Psoas muscle (tissue), 8 donors: ENCODE results near the gene RGS21. TPM values are rescaled to one million over a fixed set of nuclear protein-coding genes. Genes with fewer than 3 reads are reported as not detected.

Source experiments
- ATAC-seq, 4 donors: fragments of 200-7000 bp; cut with Tn5 transposase; one replicate each; pipeline ENCODE4 v1.9.1; 2020; ENCODE audit warnings: moderate library complexity in 3 of 4, mild to moderate bottlenecking in 2 of 4
- DNase-seq, 2 donors: peaks; one replicate each; pipeline ENCODE4 v3.0.0-alpha.2; 2020
- H3K27ac ChIP-seq: fragments of 200-600 bp; one replicate; pipeline ENCODE4 v1.8.0; 2022
- H3K27me3 ChIP-seq, 3 donors: fragments of 200-600 bp in 1 of 3; one replicate each; pipeline versions ENCODE4 v1.6.1 to v1.8.0; 2013 to 2022; ENCODE audit warnings: low read length in 2 of 3, mild to moderate bottlenecking in 2 of 3, moderate library complexity in 1 of 3; ENCODE audit not compliant: insufficient read depth in 3 of 3
- H3K36me3 ChIP-seq, 2 donors: fragments of 200-600 bp in 1 of 2; one replicate each; pipeline versions ENCODE4 v1.6.1 to v1.8.0; 2013 to 2022; ENCODE audit warnings: low read depth in 1 of 2, mild to moderate bottlenecking in 1 of 2, moderate library complexity in 1 of 2; ENCODE audit not compliant: insufficient read depth in 1 of 2
- H3K4me1 ChIP-seq: fragments of 200-600 bp; one replicate; pipeline ENCODE4 v1.8.0; 2022
- H3K4me3 ChIP-seq: fragments of 200-600 bp; one replicate; pipeline ENCODE4 v1.8.0; 2022; ENCODE audit warnings: mild to moderate bottlenecking
- H3K9me3 ChIP-seq: fragments of 200-600 bp; one replicate; pipeline ENCODE4 v1.8.0; 2022
- CTCF ChIP-seq: fragments of 200-600 bp; IDR thresholded peaks from one replicate; pipeline ENCODE4 v1.8.0; 2022; ENCODE audit warnings: antibody characterized with exemption
- WGBS, 3 donors: extraction: QIAGEN DNeasy Blood & Tissue Kit; methylation state at CpG; one replicate each; pipeline versions ENCODE4 v1.1.6 to v1.1.7; 2013; 5-methylcytosine and 5-hydroxymethylcytosine counted together
- intact Hi-C, 2 donors: fragments of 100-400 bp; cut with DNase I; formaldehyde crosslinking; loops; one replicate each; pipeline versions ENCODE4 v1.11.0 to v1.14.2; 2022
- polyA plus RNA-seq, 3 donors: library from polyadenylated mRNA; stranded (reverse); fragments of 200-250 nt; gene quantifications; one replicate each; pipeline ENCODE4 v1.2.3, GENCODE V29; 2013
- total RNA-seq, 4 donors: library from RNA; stranded (reverse); fragmentation: NEBNext Ultra II Directional in 2 of 4; extraction: Animal tissue kit (Norgen Biotek cat#: 25700) in 2 of 4; gene quantifications; one replicate each; pipeline versions ENCODE4 v1.2.1 to v1.2.4, GENCODE V29; 2021 to 2023
- donor health status: healthy with polysubstance abuse.
- donor health status: DM: no; HTN: no; CAD: no; lungs with moderate emphysema.
- donor health status: Bipolar disorder and iron deficiency.
- donor health status: healthy.
- donor health status: DM: yes; HTN: yes; CAD: no.
- donor health status: DM: no; HTN: no; CAD: no.
- donor health status: DM: no; HTN: no; CAD: no.
- donor health status: DM: yes; HTN: yes; CAD: no.

The RGS21 gene
- total and polyA plus RNA-seq, 7 donors: not detected

- no peaks in the 10 kb centered on the region for H3K4me1 ChIP-seq
- no peaks in the 10 kb centered on the region for H3K36me3 ChIP-seq
- H3K9me3 ChIP-seq: no peaks in the 10 kb centered on the region
- ATAC-seq: no peak
- no peak for DNase-seq
- no peak overlapping the region for H3K4me3 ChIP-seq
- no peaks in the 10 kb centered on the region for H3K27me3 ChIP-seq
- TF ChIP-seq CTCF: no peak
- no peak overlapping the region for H3K27ac ChIP-seq
- intact Hi-C loops: no loop called here
Observed at GRCh38 chr1:192378878-192379277, 62.1 kb downstream of the RGS21 start.

GRCh38 chr1:192379554-192379953 is 62.8 kb downstream of the RGS21 start:
- no peaks in the 10 kb centered on the region for H3K27me3 ChIP-seq
- intact Hi-C loops: no loop called here
- 81 to 89% (median 85%) methylated on average over 2 of the region's 2 CpGs for WGBS, 3 donors
- DNase-seq: no peak
- no peak for ATAC-seq
- peaks cover 4% of the 10 kb centered on the region for H3K9me3 ChIP-seq
- H3K36me3 ChIP-seq: no peaks in the 10 kb centered on the region
- H3K4me1 ChIP-seq: no peaks in the 10 kb centered on the region
- no peak overlapping the region for H3K4me3 ChIP-seq
- no peak overlapping the region for H3K27ac ChIP-seq
- no peak for TF ChIP-seq CTCF

- no peak for TF ChIP-seq CTCF
- intact Hi-C loops: no loop called here
- no peak overlapping the region for H3K4me3 ChIP-seq
- 83 to 90% (median 87%) methylated on average over 2 of the region's 2 CpGs for WGBS, 3 donors
- DNase-seq (no peak), ATAC-seq (no peak)
- H3K36me3 ChIP-seq: no peaks in the 10 kb centered on the region
- no peak overlapping the region for H3K27ac ChIP-seq
- no peaks in the 10 kb centered on the region for H3K27me3 ChIP-seq
- peaks cover 8% of the 10 kb centered on the region for H3K9me3 ChIP-seq
- no peaks in the 10 kb centered on the region for H3K4me1 ChIP-seq
Observed at GRCh38 chr1:192382758-192383157, 66.0 kb downstream of the RGS21 start.

DNA sequence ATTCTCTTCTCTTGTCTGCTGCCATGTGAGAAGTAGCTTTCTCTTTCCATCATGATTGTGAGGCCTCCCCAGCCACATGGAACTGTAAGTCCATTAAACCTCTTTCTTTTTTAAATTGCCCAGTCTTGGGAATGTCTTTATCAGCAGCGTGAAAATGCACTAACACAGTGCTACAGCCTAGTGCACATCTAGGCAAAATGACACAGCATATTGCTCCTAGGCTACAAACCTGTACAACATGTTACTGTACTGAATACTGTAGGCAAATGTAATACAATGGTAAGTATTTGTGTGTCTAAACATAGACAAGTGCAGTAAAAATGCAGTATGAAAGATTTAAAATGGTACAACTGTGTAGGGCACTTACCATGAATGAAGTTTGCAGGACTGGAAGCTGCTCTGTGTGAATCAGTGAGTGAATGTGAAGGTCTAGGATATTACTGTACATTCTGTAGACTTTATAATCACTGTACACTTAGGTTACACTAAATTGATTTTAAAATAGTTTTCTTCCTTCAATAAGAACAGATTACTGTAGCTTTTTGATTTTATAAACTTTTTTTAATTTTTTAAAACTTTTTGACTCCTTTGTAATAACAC is 69.4 kb downstream of the RGS21 start:
- Histone ChIP-seq H3K4me3 (no peak overlapping the region), H3K27ac (no peak overlapping the region), H3K36me3 (no peaks in the 10 kb centered on the region), H3K4me1 (no peaks in the 10 kb centered on the region), H3K9me3 (peaks cover 8% of the 10 kb centered on the region), H3K27me3 (no peaks in the 10 kb centered on the region)
- ATAC-seq (no peak), DNase-seq (no peak)
- intact Hi-C loops: no loop called here
- TF ChIP-seq CTCF: no peak
- 90 to 100% (median 94%) methylated on average over 1 of the region's 1 CpG for WGBS, 3 donors

DNA sequence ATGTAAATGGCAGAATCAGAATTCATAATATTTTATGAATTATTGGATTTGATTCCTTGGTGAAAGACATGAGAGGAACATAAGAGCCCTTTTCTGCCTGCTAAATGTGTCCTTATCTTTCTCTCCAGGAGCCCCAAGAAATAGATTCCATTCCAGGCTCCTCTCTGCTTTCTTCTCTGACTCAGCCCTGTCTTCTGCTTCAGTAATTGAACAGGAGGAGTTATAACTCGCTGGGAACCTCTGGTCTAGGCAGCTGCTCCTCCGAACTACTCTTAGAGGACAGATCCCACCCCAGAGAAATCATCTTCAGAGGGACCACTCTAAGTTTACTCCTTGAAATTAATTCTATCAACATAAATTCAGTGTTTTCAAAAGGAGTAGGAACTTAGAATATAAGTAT is 78.4 kb downstream of the RGS21 start:
- H3K27ac ChIP-seq: no peak overlapping the region
- ATAC-seq (no peak), DNase-seq (no peak)
- WGBS, 3 donors: 78 to 89% (median 82%) methylated on average over 2 of the region's 2 CpGs
- no peak overlapping the region for H3K4me3 ChIP-seq
- no peak for TF ChIP-seq CTCF
- H3K9me3 ChIP-seq: no peaks in the 10 kb centered on the region
- H3K36me3 ChIP-seq: no peaks in the 10 kb centered on the region
- intact Hi-C loops: no loop called here
- H3K27me3 ChIP-seq: no peaks in the 10 kb centered on the region
- no peaks in the 10 kb centered on the region for H3K4me1 ChIP-seq
